NCI-H1092 treated with DMSO at 0.1 percent for 48 hours (cell line): ENCODE data around the gene NKAIN1.

Experiments
- DNase-seq: peaks from one replicate; lab custom pipeline; 2025; lab: John Stamatoyannopoulos, UW

The NKAIN1 gene

DNA sequence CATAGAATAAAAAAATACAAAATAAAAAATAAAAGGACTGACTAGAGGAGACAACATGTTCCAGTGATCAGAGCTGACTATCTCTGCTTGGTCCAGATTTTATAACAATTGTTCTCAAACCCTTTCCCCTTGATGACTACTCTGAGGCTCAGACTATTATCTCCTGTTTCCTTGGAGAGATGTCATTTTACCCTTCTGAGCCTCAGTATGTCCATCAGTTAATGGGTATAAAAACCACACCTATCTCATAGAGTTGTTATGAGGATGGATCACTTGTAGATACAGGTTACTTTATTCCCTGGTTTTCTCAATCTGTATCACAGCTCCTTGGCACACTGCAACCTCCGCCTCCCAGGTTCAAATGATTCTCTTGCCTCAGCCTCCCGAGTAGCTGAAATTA lies 7.0 kb downstream of the NKAIN1 start:
- no peak for DNase-seq

DNA sequence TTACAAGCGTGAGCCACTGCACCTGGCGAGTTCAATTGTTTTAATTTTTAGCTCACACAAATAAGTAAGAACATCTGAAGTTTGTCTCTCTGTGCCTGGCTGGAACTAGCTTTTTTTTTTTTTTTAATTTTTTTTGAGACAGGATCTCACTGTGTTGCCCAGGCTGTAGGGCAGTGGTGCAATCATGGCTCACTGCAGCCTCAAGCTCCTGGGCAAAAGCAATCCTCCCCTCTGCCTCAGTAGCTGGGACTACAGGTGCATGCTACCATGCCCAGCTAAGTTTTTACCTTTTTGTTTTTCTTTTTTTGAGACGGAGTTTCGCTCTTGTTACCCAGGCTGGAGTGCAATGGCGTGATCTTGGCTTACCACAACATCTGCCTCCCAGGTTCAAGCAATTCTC lies 7.9 kb downstream of the NKAIN1 start:
- no peak for DNase-seq

DNA sequence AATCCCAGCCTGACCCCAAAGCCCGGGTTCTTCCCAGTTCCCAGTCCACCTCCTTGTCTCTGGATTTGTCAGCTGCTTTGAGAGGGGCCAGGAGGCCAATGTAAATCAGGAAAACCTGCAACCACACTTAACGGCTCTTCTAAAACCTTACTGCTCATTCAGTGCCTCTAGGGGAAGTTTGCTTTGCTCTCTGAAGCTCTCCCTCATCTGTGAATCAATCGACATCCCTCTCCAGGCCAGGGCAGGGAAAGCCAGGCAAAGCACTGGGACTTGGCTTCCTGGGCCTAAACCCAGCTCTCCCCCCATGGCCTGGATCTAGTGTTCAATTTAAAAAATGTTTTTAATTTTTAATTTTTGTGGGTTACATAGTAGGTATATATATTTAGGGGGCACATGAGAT lies 9.3 kb downstream of the NKAIN1 start:
- no peak for DNase-seq

DNA sequence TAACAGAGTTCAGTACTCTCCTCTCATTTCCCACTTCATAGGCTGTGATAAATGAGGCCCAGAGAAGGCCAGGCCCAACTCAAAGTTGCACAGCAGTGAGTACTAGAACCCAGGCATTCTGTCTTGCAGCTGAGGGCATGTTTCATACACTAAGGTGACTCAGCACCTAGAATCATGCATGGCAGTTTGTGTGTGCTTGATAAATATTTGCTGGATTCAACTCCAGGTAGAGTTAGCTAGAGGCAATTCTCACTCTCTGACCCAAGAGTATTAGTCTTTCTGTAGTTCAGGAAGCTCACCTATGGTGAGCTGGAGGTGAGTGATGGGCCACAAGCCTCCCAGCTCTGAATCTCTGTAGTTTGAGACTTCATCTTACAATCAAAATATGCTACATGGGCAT lies 10.7 kb downstream of the NKAIN1 start:
- no peak for DNase-seq

DNA sequence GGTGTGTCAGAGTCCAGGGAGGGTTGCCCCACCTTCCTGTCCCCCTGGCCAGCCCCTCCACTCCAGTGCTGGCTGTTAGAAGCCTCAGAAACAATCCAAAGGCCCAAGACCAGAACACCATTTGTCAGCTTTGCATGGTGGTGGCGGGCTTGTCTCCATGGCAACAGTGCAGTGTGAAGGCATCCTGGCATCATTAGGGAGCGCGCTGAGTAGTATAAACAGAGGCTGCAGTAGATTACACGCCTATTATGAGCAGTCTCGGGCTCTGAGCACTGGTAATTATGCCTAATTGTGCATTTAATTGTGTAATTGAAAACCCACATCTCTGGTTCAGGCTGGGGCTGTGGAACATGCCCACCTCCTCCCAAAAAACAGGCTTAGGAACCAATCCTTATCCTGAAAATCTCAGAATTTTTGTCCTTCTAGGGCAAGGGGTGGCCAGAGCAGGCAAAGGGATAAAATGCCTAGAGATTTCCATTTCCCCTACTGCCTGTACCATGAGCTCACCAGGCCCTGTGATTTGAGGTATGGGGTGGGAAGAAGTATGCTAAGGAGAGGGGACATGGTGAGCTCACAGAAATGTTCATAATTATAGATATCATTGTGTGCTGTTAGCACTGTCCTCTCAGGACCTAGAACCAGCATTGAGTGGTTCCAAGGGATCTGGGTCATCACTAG lies 11.7 kb downstream of the NKAIN1 start:
- no peak for DNase-seq

DNA sequence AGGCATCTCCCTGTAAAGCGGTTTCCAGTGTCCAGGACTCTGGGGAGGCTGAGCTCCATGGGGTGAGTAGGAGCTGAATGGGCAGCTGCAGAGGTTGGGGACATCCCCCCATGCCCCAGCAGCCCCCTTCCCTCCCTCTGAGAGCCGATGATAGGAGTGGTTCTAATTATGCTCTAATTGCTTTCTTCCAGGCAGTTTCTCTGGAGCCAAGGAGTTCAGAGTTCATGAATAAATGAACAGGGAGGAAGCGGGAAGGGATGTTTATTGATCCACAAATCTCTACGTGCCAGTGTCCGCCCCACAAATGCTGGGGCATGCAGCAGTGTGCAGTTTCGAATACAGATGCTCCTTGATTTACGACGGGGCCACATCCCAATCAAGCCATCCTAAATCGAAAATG lies 15.6 kb downstream of the NKAIN1 start:
- no peak for DNase-seq

DNA sequence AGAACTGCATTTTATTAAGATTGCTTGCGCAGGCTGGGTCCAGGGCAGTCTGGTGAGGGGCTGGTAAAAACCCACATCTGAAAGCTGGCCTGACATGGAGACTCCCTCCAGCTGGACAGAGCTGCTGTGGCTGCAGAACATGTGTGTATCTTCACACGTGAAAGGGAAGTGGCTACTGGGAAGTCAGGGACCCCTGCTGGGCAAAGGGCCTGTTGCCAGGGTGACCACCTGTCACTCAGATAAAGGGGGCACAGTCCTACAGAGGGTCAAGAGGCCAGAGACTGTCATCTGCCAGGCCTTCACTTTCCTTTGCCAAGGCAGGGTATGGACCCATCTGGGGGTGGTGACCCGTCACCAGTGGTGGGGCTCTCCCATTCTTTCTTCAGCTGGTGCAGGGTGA lies 17.5 kb downstream of the NKAIN1 start:
- DNase-seq: no peak

DNA sequence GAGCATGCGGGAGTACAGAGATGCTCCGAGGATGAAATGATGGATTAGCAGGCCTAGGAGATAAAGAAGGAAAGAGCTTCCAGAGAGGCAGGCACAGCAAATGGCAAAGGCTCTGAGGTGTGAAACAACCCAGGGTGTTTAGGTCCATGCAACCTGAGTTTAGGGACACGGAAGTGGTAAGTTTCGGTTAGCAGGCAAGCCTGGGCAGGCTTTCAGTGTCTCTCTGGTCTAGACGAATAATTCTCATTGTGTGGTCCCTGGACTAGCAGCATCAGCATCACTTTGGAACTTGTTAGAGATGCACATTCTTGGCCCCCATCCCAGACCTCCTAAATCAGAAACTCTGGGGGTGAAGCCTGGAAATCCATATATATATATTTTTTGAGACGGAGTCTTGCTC lies 18.6 kb downstream of the NKAIN1 start:
- no peak for DNase-seq

DNA sequence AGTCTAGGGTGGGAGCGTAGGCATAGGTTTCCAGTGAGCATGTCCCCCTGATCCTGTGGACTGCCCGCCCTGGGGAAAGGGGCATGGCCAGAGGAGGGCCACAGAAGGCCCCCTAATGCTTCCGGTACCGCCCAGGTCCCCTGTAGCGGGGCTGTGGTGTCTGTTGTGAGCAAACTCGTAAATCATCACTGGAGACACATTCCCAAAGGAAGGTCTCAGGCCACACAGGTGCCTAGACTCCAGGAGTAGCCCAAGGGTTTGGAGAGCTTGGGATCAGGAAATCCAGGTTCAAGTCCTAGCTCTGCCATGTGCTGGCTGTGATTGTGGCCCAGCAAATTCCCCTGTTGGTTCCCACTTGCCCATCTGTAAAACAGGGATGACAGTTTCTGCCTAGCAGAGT lies 20.2 kb downstream of the NKAIN1 start:
- no peak for DNase-seq

DNA sequence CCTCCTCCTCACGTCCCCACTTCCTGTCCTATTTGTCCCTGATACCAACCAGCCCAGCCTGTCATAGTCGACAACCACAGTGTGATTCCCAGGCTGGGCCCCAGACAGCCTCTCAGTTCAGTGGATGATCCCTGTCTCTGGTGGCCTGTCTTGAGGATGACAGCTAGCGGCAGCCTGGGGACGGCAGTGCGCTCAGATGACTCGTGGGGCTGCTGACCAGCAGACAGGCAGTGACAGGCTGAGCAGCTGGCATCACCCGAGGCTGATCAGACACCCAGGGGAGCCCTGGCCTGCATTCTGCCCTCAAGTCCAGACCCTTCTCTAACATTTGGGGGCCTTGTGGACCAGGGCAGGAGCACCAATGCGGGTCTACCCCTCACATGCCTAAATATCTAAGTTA lies 21.0 kb downstream of the NKAIN1 start:
- no peak for DNase-seq

DNA sequence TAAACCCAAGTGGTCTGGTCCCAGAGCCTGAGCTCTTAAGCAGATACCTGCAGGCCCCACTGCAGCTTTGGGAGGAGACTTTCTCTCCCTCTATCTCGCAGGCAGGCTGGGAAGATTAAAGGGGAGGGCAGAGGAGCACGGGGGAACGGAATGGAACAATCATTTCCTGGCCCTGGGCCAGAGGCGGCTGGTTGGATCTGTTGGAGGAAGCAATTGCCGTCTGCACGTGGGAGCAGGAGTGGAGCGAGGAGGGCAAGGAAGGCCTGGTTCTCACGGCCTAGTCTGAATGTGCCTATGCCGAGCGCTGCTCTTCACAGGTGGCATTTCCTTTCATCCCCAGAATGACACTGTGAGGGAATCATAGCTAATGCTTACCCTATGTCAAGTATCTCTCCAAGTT lies 23.7 kb downstream of the NKAIN1 start:
- DNase-seq: peak; percentile 84

DNA sequence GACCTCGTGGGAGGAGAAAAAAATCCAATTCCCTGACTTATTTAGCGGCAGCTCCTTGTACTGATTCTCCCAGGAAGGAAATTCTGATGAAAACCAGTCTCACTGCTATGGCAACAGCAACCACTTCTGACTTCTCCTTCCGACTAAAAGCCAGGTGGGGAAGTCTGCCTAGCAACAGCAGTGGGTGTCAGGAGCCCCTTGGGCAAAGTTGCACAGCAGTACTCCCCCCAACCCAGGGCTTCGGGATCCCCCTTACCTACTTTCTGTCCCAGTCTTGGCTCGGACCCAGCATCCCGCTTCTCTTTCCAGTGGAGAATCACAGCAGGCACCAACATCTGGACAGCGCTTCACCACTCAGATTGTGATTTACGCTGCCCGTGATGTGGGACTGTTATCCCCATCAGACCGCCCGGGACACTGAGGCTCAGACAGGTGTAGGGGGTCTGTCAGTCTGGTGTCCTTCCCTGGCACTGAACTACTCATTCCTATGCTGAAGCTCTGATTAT lies 24.6 kb downstream of the NKAIN1 start:
- DNase-seq: no peak

DNA sequence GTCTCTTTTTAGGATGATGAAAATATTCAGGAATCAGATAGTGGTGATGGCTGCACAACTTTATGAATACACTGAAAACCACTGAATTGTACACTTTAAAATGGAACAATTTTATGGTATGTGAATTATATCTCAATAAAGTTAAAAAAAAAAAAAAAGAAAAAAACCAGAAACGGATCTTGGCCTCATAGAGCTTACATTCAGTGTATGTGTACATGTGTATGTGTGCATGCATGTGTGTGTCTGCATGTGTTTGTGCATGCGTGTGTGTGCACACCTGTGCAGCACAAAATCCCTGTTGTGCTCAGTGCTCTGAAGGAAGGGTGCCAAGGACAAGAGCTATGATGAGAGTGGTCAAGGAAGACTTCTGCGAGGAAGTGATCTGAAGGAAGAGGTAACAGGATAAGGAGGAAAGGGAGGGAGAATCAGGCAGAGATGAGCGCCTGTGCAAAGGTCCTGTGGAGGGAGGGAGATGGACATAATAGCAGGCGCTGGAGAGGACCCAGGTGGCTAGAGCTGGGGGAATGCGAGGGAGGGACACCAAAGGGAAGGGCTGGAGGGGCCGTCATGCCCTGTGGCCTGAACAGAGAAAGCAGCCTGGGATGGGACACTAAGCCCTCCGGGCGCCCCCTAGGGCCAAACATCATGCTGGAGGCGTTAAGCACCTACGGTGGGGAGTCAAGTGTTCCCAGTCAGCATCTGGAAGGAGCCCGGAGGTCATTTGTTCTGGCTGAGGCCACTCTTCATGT lies 25.2 kb downstream of the NKAIN1 start:
- DNase-seq: no peak

DNA sequence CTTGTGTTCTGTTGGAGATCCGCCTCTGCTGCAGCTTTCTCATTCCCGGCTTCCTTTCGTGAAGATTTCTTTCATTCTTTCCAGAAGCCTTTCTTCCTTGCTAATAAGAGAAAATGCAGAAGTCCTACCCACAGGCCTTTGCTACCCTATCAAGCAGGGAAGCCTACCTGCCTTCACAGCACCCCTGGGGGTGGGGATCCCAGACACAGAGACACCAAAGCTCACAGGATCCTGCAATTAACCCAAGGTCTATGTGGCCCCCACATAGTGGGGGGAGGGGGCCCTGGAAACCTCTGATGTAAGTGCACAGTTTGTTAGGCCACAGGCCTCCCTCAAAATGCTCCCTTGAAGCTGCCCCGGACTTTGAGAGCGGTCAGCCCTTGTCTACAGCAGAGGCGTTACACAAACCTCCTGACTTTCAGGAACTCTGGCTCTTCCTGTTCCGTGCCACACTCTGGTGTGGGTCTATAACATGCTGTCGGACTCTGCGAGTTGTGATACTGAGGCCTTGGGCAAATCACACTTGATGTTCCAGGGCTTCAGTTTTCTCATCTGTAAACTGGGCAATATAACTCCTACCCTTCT lies 31.2 kb downstream of the NKAIN1 start:
- DNase-seq: no peak

DNA sequence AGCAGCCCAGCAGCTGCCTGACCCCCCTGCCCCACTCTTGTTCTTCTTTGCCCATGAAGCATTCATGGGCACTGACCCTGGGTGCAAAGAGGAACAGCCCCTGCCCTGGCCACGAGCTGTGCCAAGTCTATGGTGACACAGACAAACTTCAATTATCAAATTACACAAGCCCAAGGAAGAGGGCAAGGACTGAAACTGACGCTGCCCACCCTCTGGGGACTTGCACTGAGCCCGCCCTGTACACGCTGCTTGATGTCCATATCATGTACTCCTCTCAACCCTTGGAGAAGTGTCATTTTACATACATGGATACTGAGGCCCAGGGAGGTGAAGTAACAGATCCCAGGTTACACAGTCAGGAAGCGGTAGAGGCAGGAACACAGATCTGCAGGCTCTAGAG lies 32.1 kb downstream of the NKAIN1 start:
- DNase-seq: no peak

DNA sequence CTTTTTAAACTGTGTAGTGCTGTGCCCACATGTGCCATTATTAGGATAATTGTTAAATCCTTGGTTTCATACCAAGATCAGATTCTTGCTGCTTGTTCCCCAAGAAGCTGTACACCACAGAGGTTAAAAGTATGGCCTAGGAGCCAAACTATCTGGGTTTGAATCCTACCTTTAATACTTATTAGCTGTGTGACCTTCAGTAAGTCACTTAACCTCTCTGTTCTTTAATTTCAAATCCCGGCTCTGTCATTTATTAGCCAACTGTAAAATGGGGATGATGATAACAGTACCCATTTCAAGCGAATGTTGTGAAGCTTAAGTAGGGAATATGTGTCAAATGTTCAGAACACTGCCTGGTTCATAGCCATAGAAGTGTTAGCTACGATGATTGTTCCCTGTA lies 32.6 kb downstream of the NKAIN1 start:
- DNase-seq: no peak

DNA sequence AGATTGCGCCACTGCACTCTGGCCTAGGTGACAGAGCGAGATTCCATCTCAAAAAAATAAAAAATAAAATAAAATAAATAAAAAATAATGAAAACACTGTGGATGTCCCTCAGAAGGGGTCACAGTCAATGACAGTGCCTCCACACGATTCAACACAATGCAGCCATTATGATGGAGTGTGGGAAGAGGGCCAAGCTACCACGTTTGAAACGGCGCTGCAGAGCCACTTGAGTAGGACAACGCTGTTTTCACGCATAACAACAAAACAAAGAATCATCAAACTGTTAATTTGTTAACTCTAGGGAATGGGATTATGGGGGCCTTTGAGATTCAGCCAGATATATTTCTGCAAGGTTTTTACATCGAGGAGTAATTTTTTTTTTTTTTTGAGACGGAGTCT lies 36.5 kb downstream of the NKAIN1 start:
- DNase-seq: no peak

DNA sequence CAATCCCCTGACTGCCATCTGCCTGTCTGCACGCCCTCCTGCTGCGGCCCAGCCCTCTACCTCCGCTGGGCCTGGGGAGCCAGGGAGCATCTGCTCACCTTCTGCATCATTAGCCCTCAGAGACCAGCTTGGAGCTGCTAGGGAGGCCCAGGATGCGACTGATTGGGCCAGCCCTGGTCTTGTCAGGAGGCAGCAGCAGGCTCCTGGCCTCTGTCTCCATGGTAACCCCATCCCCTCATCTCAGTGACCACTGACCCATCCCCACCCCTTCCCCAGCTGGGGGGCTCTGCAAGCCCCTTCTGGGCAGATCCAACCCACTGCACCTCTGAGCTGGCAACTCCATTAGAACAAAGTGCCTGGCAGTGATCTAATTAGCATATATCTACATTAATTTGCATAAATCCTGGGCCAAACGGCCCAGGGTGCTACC lies 37.7 kb downstream of the NKAIN1 start:
- DNase-seq: no peak

DNA sequence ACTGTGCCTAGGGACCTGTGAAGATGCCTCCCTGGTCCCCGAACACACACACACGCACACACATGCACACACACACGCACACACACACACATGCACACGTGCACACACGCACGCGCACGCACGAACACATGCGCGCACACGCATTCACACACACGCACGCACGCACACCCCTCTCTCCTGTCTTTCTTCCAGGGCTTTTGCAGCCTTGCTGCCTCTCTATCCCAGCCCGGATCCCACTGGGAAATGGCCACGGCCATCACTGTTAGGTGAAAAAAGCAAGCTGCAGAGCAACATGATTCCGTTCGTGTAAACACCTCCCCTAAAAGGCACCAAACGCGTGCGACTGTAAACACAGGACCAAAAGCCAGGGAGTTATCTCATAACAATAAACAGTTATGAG lies 39.7 kb downstream of the NKAIN1 start:
- no peak for DNase-seq

DNA sequence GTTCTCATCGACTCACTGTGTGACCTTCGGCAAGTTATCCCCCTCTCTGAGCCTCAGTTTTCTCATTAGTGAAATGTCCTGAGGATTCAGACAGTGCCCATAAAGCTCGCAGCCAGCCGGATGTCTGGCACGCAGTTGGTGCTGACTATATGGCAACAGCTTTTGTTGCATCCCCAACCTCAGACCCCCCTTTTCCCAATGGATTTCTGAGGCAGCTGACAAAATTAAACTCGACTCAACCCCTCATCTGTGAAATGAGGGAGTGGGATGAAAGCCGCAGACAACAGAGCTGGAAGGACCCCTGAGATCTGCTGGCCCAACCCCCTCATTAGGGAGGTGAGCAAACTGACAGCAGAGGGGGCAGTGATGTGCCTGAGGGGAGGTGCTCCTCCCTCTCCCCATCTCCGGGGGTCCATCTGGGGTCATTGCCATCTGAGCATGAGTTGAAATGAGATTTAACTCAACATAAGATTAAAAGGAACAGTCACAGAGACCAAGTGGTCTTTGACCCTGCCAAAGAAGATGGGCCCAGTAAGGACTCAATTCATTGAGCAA lies 40.4 kb downstream of the NKAIN1 start:
- no peak for DNase-seq

DNA sequence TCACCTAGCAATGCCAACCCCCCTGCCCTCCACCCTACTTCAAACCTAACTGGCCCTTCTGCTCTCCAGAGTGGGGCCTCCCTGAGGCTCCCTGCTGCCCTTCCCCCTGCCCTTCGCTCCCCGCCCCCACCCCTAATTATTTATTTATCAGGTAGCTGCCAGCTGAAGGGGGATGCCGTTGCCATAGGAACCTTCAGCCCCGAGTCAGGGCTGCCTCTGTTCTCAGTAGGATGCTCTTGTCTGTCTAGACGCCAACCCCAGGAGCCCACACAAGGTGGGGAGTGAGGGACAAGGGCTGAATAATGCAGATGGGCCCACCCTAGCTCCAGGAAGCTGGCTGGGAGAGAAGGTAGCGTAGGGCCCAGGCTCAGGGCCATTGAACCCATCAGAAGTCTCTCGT lies 41.1 kb downstream of the NKAIN1 start:
- DNase-seq: no peak

DNA sequence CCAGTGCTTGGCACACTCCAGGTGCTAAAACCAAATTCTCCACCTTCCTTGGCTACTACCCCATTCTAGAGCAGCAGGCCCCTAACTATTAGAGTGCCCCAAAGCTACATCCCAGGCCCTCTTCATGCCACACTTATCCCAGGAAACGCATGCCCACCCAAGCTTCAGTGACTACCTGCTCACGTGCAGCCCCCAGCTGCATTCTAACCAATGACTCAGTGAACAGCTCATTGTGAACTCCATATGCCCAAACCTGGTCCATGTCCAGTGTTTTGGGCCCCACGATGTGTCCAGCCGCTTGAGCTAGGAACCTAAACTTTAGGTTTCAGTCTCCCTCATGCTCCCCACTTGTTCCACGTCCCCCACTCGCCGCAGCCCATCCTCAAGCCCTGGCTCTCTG lies 41.5 kb downstream of the NKAIN1 start:
- DNase-seq: no peak

DNA sequence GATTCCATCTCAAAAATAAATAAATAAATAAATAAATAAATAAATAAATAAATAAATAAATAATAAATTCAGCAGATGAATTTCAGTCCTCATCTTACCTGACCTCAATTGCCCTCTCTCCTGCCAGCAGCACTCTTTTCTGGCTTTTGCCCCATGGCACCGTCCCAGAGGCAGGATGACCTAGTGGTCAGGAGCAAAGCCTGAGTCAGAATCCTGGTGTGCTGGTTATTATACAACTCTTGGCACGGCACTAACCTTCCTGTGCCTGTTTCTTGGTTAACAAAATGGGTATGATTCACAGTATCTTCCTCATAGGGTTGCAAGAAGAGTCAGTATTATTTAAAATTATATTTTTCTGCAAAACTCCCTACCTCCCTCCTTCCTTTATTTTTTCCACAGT lies 43.0 kb downstream of the NKAIN1 start:
- DNase-seq: no peak
